A549 (cell line): Measurements from ENCODE around the gene TPCN1.

Source experiments
- BHLHE40 ChIP-seq: IDR thresholded peaks from 2 replicates; pipeline ENCODE4 v1.6.1; 2012; ENCODE audit warnings: low read depth, low read length, inconsistent platforms
- CBX2 ChIP-seq: fragments of 200-600 bp; sonication (generic); IDR thresholded peaks from 2 replicates; pipeline ENCODE4 v1.6.1; 2016; ENCODE audit warnings: low read depth, mild to moderate bottlenecking, borderline replicate concordance
- CEBPB ChIP-seq, 2 experiments: fragments of >200 bp in 1 of 2; sonication (Bioruptor Twin) in 1 of 2; formaldehyde crosslinking in 1 of 2; IDR thresholded peaks; 2 replicates each; pipeline ENCODE4 v1.6.1; 2012 to 2016
- EP300 ChIP-seq, 2 experiments: fragments of >200 bp; sonication (Bioruptor Twin); formaldehyde crosslinking; IDR thresholded peaks; 2 replicates in 1 of 2; 3 replicates in 1 of 2; pipeline ENCODE4 v1.6.1; 2016 to 2017
- RFX5 ChIP-seq: fragments of 450-650 bp; IDR thresholded peaks from 2 replicates; pipeline ENCODE4 v1.7.1; 2014; ENCODE audit warnings: antibody characterized with exemption, mild to moderate bottlenecking, moderate library complexity
- TF ChIP-seq, protein P1 (sequence below): fragments of >200 bp; sonication (Bioruptor Twin); formaldehyde crosslinking; IDR thresholded peaks from 3 replicates; pipeline ENCODE4 v1.5.1; 2016

DNA sequence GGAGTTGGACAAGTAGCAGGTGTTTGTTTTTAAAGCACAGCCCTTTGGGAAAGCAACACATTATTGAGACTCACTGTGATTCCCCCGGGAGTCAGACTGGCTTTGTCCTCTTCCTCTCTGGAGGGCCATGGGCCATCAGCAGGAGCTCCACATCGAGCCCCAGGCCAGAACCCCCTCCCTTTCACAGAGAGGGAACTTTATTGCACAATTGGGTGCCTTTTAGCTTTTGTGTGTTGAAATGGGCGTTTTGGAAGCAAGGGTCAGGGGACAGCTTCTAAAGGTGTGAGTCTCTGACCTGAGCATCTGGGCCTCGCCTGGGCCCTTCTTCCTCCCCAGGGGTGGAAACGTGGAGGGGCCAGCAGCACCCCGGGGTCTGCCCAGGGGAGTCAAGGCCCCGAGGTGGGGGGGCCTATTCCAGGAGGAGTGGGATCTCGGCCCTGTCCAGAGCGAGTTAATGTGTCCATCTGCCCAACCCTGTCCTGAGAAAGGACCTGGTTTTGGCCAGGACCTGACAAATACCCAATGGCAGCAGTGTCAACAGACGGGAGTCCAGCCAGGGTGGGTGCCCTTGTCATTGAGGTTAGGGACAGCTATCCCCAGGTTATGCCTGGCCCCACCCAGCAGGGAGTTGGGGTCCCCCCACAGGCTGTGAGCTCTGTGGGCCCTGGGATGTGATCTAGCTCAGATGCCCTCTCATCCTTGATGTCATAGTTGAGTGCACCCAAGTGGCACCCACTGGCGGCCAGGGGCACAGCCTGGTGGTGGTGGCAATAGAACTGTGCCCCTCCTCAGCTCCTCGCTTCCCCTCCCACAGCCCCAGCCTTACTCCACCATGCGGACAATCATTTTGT is 76.6 kb downstream of the TPCN1 start:
- TF ChIP-seq RFX5: no peak
- TF ChIP-seq, protein P1, sequence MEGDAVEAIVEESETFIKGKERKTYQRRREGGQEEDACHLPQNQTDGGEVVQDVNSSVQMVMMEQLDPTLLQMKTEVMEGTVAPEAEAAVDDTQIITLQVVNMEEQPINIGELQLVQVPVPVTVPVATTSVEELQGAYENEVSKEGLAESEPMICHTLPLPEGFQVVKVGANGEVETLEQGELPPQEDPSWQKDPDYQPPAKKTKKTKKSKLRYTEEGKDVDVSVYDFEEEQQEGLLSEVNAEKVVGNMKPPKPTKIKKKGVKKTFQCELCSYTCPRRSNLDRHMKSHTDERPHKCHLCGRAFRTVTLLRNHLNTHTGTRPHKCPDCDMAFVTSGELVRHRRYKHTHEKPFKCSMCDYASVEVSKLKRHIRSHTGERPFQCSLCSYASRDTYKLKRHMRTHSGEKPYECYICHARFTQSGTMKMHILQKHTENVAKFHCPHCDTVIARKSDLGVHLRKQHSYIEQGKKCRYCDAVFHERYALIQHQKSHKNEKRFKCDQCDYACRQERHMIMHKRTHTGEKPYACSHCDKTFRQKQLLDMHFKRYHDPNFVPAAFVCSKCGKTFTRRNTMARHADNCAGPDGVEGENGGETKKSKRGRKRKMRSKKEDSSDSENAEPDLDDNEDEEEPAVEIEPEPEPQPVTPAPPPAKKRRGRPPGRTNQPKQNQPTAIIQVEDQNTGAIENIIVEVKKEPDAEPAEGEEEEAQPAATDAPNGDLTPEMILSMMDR: no peak
- no peak for TF ChIP-seq CEBPB (IDR thresholded peaks at IDR 0.05)
- TF ChIP-seq BHLHE40: no peak
- no peak for TF ChIP-seq EP300 (IDR thresholded peaks at IDR 0.05)
- no peak for TF ChIP-seq CBX2
